Iris pigment epithelial cell (primary cell): ENCODE measurements around the gene SLK.

Source experiments
- DNase-seq: peaks from one replicate; pipeline ENCODE4 v3.0.0-alpha.2; 2011; ENCODE audit warnings: low read depth

Gene SLK

GRCh38 chr10:103966671-103967447 lies at the start of gene SLK:
Gene SLK (plus strand): TSS chr10:103967140. CDS start chr10:103967746, 606 bp downstream.
- DNase-seq, result peak; percentile 83

- DNase-seq, result peak; percentile 69
Measured at GRCh38 chr10:103917302-103918052, 49.5 kb upstream of the SLK start.

GRCh38 chr10:103918053-103918846 lies 48.7 kb upstream of the SLK start, which contains the start of gene STN1:
Gene STN1 (minus strand): TSS chr10:103918184. CDS start chr10:103917594, 590 bp downstream.
- DNase-seq, result peak; percentile 97

GRCh38 chr10:103919648-103920025 lies 47.3 kb upstream of the SLK start:
- DNase-seq, result no peak

- no peak for DNase-seq
Measured at GRCh38 chr10:103921248-103921647, 45.7 kb upstream of the SLK start.

GRCh38 chr10:103921750-103922195 lies 45.2 kb upstream of the SLK start:
- peak; percentile 37 for DNase-seq

GRCh38 chr10:103922659-103923058 lies 44.3 kb upstream of the SLK start:
- no peak for DNase-seq

GRCh38 chr10:103923502-103923901 lies 43.4 kb upstream of the SLK start:
- DNase-seq, result no peak

- DNase-seq, result no peak
Measured at GRCh38 chr10:103925591-103925990, 41.3 kb upstream of the SLK start.

GRCh38 chr10:103926722-103927319 lies 40.1 kb upstream of the SLK start:
- DNase-seq, result no peak

- no peak for DNase-seq
Measured at GRCh38 chr10:103928784-103929183, 38.2 kb upstream of the SLK start.

- peak; percentile 22 for DNase-seq
Measured at GRCh38 chr10:103929381-103929921, 37.5 kb upstream of the SLK start.

GRCh38 chr10:103930449-103930848 lies 36.5 kb upstream of the SLK start:
- no peak for DNase-seq

- DNase-seq, result no peak
Measured at GRCh38 chr10:103930881-103931280, 36.1 kb upstream of the SLK start.

GRCh38 chr10:103931603-103932002 lies 35.3 kb upstream of the SLK start:
- no peak for DNase-seq

- no peak for DNase-seq
Measured at GRCh38 chr10:103932271-103932670, 34.7 kb upstream of the SLK start.

- no peak for DNase-seq
Measured at GRCh38 chr10:103932971-103933370, 34.0 kb upstream of the SLK start.

GRCh38 chr10:103933557-103934121 lies 33.3 kb upstream of the SLK start:
- no peak for DNase-seq

- no peak for DNase-seq
Measured at GRCh38 chr10:103934308-103934707, 32.6 kb upstream of the SLK start.

GRCh38 chr10:103936022-103936421 lies 30.9 kb upstream of the SLK start:
- DNase-seq, result no peak

- no peak for DNase-seq
Measured at GRCh38 chr10:103939522-103939921, 27.4 kb upstream of the SLK start.
